ENCODE data around the gene DRICH1. TPM values are rescaled to one million over a fixed set of nuclear protein-coding genes. Genes with fewer than 3 reads are reported as not detected.
"Not testable (repeated sequence)": the region's sequence is repeated elsewhere in the genome, so short reads cannot be mapped to it uniquely, and the experiment has no call there.

DRICH1 gene
- total RNA-seq, result 0.05 and 0.17 TPM in 2 replicates

DNA sequence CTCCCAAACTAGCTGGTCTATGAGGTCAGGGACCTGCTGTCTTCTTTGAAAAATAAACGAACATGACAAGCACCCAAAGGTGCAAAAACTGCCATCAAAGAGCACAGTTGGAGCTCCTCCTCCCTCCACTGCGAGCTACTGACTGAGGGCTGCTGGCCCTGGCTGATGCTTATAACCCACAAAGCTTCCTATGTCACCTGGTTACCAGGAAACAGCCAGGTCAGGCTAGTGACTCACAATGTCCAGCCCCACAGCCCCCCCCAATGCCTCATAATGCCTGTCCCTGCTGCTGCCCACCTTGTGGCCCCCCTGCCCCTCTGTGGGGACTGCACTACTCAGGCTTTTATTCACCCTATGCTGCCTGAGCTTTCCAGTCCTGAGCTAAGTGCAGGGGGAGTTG is at the start of gene DRICH1:
DRICH1 (minus strand) TSS at position 144 of the 400 bp plus-strand sequence. CDS start 298 bp downstream, outside the sequence.
- no peak for DNase-seq

DNA sequence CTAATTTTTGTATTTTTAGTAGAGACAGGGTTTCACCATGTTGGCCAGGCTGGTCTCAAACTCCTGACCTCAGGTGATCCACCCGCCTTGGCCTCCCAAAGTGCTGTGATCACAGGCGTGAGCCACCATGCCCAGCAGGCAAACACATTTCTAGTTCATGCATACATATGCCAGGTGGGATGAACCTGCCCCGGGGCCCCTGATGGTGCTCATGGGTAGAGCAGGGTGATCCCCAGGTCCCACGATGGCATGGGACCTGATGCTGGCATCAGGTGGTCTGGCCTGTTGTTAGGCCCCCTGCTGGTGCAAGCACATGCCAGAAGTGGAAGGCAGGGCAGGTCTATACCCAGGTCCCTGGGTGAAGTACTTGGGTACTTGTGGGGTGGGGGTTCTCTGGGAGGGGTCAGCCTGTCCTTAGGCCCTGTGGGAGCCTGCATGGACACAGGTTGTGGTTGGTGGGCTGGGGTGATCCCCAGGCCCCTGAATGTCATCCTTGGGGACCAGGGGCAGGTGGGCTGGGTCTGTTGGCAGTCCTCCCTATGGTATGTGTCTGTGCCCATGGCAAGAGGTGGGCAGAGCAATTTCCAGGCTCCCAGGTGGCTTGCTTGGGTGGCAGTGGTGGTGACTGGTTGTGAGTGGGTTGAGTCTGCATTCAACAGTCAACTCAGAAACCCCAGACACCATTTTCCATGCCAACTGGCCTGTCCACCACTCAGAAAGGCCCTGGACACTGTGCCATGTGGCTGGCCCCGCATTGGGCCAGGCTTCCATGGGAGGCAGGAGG is 49.1 kb upstream of the DRICH1 start:
- no peak for DNase-seq

DNA sequence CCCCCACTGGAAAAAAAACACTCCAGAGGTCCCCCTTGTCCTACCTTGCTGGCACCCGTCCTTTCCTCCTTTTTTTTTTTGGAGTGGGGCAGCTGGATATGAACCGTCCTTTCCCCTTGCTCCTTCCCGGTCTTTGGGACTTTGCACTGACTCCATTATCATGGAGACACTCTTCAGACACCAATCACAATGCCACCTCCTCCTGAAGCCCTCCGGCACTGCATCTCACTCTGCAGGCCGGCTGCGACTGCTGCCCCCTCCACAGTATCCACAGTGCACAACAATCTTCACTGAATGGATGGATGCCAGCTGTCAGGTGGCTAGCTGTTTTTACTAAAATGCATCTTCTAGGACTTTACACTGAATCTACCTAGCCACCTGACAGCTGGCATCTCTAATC is 46.0 kb upstream of the DRICH1 start:
- DNase-seq, result no peak

- DNase-seq, result no peak
Observed at GRCh38 chr22:23677701-23677995, 45.5 kb upstream of the DRICH1 start.

- DNase-seq, result not testable (repeated sequence)
Observed at GRCh38 chr22:23676841-23677700, 45.0 kb upstream of the DRICH1 start.

- DNase-seq, result no peak
Observed at GRCh38 chr22:23675502-23676415, 43.6 kb upstream of the DRICH1 start.

DNA sequence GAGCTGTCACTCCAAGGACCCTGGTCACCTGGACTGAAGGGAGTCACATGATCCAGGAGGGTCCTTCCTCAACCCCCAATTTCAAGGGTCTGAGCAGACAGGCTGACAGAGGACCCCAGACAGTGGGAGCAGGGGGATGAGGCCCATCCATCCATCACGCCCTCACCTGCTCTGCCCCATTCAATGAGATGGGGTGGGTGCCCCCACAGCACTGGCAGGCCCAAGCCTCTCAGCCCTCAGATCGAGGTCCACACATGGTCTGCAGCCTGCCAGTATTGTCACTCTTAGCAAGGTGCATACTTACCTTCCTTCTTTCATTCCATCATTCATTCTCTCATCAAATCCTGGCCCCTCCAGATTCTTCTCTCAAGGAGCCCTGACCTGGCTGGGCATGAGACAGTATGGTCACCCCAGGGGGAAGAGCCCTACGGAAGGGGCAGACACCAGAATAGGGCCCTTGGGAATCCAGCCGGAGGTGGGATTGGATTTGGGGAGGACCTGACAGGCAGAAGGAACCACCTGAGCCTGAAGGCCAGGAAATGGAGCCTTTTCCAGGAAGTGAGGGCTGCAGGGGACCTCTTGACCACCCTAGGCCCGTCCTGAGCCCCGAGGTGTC is 42.9 kb upstream of the DRICH1 start:
- DNase-seq, result not testable (repeated sequence)

DNA sequence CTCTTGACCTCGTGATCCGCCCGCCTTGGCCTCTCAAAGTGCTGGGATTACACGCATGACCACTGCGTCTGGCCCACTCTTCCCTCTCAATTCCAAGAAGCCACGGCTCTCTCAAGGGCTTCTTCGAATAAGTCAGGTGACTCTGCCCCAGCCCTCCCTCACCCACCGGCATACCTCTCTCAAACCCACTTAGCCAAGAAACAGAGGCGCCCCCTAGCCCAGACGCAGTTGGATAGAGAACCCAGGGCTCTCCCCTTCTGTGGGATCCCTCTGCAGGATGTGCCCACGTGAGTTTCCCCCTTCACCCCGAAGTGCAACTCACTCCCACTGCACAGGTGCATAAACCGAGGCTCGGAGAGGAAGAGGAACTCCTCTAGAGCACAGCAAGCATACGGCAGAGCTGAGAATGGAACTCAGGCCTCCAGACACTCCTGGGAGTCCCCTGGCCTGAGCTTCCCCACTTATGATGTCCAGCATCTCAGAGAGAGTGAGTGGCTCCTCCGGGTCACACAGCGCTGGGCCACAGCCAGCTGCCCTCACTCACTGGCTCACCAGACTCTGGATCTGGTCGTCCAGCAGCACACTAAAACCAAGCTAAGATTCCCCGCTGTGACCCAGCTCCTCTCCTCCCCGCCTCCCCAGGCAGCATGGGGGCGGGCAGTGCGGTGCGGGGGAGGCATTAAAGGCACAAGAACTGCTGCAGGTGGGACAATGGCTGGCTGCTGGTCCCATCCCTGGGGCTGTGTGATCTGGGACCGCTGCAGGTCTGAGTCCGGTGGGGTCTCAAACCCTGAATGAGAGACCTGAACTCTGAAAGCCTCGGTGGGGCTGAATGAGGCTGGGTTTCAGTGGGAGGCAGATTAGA is 41.9 kb upstream of the DRICH1 start:
- DNase-seq, result no peak

DNA sequence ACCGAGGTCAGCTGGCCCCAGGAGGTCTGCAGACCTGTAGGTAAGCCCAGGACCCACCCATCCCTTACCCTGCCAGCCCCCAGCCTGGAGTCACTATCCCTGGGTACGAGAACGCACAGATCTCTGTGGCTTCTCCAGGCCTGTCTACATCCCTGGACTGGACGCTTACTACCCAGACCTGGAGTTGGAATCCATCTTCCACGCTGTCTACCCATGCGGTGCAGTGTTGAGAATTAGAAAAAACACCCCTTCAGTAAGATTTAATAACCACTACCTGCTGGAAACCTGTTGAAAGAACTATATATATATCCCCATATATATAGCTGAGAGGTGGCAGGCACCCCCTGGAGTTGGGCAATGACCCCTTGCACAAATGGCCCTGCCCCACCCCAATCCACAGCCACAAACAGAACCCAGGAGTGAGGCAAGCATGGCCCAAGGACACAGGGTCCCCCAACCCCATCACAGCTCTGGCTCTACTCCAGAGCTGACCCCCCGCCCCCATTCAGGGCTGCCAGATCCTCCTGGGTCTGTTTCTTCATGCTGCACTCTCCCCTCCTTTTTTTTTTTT is 41.0 kb upstream of the DRICH1 start:
- DNase-seq, result no peak

GRCh38 chr22:23672307-23673049 is 40.4 kb upstream of the DRICH1 start:
- DNase-seq, result not testable (repeated sequence)

DNA sequence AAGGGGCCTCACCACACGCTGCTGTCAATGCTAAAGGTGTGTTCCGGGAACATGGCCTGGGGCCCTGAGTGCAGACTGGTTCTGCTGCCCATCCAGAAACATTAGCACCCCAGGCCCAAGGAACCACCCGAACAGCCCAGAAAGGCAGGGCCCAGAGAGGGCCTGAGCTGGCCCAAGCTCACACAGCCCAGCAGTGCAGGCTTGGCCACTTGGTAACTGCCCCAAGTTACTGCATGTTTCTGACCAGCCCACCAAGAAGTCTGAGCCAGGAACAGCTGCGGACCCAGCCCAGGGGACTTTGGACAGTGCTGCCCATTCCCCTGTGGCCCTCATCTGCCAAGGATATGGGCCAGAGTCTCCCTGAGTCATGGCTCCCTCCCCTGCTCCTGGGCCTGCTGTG is 39.3 kb upstream of the DRICH1 start:
- not testable (repeated sequence) for DNase-seq

DNA sequence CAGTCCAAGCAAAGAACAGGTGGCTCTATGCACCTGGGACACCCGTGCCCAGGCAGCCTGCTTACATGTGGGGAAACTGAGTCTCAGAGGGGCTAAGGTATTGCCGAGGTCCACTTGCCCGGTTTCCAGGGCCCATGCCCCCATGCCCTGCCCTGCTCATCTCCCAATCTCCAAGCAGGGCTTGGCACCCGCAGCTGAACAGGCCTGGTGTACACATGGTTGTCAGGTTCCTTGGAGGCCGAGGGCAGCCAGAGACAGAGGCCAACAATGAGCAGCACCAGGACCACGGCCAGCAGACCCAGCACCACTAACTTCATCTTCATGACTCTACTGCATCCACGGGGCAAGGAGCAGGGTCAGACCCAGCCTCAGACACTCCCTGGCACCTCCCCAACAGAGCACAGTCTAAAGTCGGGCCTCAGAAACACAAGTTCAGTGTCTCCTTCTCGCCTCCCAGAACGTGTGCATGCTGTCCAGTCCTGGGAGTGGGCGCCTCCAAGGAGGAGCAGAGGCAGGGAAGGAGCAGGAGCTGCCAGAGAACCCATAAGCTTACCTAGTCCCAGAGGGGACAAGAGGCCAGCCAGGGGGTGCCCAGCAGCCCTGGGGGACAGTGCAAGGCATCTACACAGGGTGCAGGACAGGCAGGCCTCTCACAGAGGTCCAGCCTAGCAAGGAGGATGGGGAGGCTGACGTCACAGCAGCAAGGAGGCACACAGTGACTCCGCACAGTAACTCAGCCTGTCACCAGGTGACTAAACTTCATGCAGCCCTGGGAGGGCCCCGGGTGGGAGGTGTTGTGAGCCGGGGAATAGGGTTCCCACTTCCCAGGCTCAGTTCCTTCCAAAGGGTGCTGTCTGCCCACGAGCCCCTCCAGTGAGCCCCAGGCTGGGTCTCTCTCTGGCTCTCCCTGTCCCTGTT is 38.5 kb upstream of the DRICH1 start:
- DNase-seq, result no peak

DNA sequence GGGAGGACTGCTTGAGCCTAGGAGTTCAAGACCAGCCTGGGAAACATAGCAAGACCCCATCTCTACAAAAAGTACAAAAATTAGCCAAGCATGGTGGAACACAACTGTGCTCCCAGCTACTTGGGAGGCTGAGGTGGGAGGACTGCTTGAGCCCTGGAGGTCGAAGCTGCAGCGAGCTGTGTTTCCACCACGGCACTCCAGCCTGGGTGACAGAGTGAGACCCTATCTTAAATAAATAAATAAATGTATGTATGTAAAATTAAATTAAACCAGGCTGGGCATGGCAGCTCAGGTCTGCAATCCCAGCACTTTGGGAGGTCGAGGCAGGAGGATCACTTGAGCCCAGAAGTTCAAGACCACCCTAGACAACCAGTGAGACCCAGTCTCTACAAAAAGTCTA is 28.3 kb upstream of the DRICH1 start:
- not testable (repeated sequence) for DNase-seq

GRCh38 chr22:23657727-23658126 is 25.6 kb upstream of the DRICH1 start:
- DNase-seq, result peak; percentile 14

GRCh38 chr22:23655891-23656475 is 23.9 kb upstream of the DRICH1 start:
- no peak for DNase-seq

- no peak for DNase-seq
Observed at GRCh38 chr22:23652711-23653110, 20.6 kb upstream of the DRICH1 start.

- no peak for DNase-seq
Observed at GRCh38 chr22:23652286-23652685, 20.2 kb upstream of the DRICH1 start.

DNA sequence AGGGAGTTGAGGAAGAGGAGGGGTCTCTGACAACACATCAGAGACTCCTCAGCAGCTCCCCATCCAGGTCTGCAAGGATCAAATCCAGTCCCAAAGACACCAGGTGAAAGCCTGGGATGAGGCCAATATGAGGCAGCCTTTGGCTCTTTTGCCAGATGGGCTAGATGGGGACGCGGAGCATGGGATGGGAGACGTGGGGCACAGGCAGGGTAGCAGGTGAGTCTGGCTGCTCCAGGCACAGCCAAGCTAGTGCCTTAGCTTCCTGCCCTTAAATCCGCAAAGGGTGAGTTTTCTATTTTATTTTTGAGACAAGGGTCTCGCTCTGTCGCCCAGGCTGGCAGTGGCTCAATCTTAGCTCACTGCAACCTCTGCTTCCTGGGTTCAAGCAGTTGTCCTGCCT is 19.6 kb upstream of the DRICH1 start:
- no peak for DNase-seq

DNA sequence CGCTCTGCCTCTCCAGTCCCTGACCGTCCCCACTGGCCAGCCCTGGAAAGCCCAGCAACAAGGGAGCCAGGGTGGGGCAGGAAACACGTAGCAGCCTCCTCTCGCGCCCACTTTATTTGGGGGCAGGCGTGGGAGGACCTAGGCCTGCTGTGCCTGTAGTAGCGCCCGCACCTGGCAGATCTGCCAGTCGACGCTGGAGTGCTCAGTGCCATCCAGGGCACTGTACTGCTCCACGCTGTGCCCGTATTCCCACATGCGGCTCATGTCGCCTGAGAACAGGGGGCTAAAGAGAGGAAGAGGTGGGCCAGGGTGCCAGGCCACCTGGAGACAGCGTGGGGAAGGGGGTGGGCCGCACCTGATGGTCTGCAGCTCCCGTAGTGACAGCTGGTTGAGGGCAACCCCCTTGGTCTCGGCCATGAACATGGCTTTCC is 17.0 kb upstream of the DRICH1 start:
- DNase-seq, result no peak

Measured in dermis blood vessel endothelial cell (primary cell).